AG04450 (cell line): ENCODE measurements around the gene EDRF1. TPM values are rescaled to one million over a fixed set of nuclear protein-coding genes. Genes with fewer than 3 reads are reported as not detected.

Source experiments
- CTCF ChIA-PET: fragments of 300-600, 350-600 bp; formaldehyde crosslinking; extraction: SDS; loops from one replicate; lab custom pipeline; 2022; ENCODE audit warnings: antibody characterized with exemption, inconsistent platforms; lab: Charles Lee
- POLR2A ChIA-PET: fragments of 350-600 bp; formaldehyde crosslinking; extraction: SDS; loops from one replicate; lab custom pipeline; 2021; ENCODE audit warnings: antibody characterized with exemption, inconsistent platforms; lab: Yijun Ruan, JAX
- DNase-seq: peaks from one replicate; pipeline ENCODE4 v3.0.0-alpha.2; 2011; ENCODE audit warnings: low read depth, low spot score
- H3K27ac ChIP-seq: one replicate; pipeline ENCODE4 v1.5.1; 2012; ENCODE audit warnings: low read depth, low read length, control low read depth
- H3K27me3 ChIP-seq: one replicate; pipeline ENCODE4 v1.6.0; 2012; ENCODE audit warnings: low read length; ENCODE audit not compliant: control insufficient read depth, insufficient read depth
- H3K4me3 ChIP-seq: 2 replicates; pipeline ENCODE4 v1.5.1; 2011; ENCODE audit warnings: mild to moderate bottlenecking, low read depth, low read length, control low read depth
- H3K9me3 ChIP-seq: 2 replicates; pipeline ENCODE4 v1.5.1; 2012; ENCODE audit warnings: low read length; ENCODE audit not compliant: control insufficient read depth, insufficient read depth
- polyA plus RNA-seq: library from polyadenylated mRNA; depleted of rRNA; stranded (reverse); fragments of >200 nt; gene quantifications from 2 replicates; pipeline ENCODE4 v1.2.3, GENCODE V29; 2011
- TF ChIP-seq, protein P1 (sequence below): IDR thresholded peaks from 2 replicates; pipeline ENCODE4 v1.5.1; 2011; ENCODE audit warnings: low read depth, low read length, control low read depth, inconsistent platforms

The EDRF1 gene
- polyA plus RNA-seq, 1 experiment, result 27.4 TPM

GRCh38 chr10:125734148-125734547, 14.6 kb downstream of the EDRF1 start:
- TF ChIP-seq, protein P1, sequence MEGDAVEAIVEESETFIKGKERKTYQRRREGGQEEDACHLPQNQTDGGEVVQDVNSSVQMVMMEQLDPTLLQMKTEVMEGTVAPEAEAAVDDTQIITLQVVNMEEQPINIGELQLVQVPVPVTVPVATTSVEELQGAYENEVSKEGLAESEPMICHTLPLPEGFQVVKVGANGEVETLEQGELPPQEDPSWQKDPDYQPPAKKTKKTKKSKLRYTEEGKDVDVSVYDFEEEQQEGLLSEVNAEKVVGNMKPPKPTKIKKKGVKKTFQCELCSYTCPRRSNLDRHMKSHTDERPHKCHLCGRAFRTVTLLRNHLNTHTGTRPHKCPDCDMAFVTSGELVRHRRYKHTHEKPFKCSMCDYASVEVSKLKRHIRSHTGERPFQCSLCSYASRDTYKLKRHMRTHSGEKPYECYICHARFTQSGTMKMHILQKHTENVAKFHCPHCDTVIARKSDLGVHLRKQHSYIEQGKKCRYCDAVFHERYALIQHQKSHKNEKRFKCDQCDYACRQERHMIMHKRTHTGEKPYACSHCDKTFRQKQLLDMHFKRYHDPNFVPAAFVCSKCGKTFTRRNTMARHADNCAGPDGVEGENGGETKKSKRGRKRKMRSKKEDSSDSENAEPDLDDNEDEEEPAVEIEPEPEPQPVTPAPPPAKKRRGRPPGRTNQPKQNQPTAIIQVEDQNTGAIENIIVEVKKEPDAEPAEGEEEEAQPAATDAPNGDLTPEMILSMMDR, result no peak
- Histone ChIP-seq H3K4me3 (no peak overlapping the region), H3K9me3 (no peaks in the 10 kb centered on the region), H3K27me3 (no peaks in the 10 kb centered on the region), H3K27ac (no peak overlapping the region)
- ChIA-PET POLR2A (interaction anchor here (0.8 kb wide), 1 partner anchor 15 kb away, joined by 3 read pairs; the partner anchor contains the start of gene EDRF1), CTCF (interaction anchor here (0.7 kb wide), 1 partner anchor 47 kb away, joined by 3 read pairs; no protein-coding TSS in a partner anchor)
- no peak for DNase-seq

GRCh38 chr10:125734823-125735222, 15.3 kb downstream of the EDRF1 start:
- no peaks in the 10 kb centered on the region for H3K9me3 ChIP-seq
- H3K27me3 ChIP-seq, result no peaks in the 10 kb centered on the region
- H3K4me3 ChIP-seq, result no peak overlapping the region
- ChIA-PET POLR2A (no interaction called here), CTCF (no interaction called here)
- DNase-seq, result no peak
- H3K27ac ChIP-seq, result no peak overlapping the region
- TF ChIP-seq, protein P1, result 0 out of 2 replicates have a peak, but pooled peaks have one; percentile 9

DNA sequence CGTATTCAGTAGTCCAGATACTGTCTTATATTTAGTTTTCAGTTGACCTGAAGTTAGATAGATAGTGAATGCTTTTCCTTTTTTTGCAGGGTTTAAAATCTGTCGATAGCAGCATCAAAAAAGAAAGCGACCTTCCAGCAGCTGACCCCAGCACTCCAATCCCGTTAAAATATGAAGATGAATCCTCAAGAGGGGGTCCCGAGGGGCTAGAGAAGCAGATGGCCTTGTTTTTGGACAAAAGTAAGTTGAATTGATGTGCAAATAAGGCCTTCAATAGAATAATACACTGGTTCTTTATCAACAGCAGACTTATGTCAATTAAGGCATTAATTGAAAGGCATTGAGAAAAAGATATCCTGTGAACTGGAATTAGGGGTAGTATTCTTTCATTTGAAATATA, 18.7 kb downstream of the EDRF1 start:
- ChIA-PET POLR2A (no interaction called here), CTCF (no interaction called here)
- H3K27me3 ChIP-seq, result no peaks in the 10 kb centered on the region
- no peak overlapping the region for H3K27ac ChIP-seq
- H3K9me3 ChIP-seq, result no peaks in the 10 kb centered on the region
- no peak overlapping the region for H3K4me3 ChIP-seq
- DNase-seq, result no peak
- TF ChIP-seq, protein P1, result no peak

GRCh38 chr10:125739994-125740679, 20.6 kb downstream of the EDRF1 start:
- CTCF ChIA-PET, result no interaction called here
- TF ChIP-seq, protein P1, result no peak
- no peaks in the 10 kb centered on the region for H3K9me3 ChIP-seq
- no peaks in the 10 kb centered on the region for H3K27me3 ChIP-seq
- POLR2A ChIA-PET, result no interaction called here
- no peak overlapping the region for H3K4me3 ChIP-seq
- DNase-seq, result no peak
- H3K27ac ChIP-seq, result no peak overlapping the region

DNA sequence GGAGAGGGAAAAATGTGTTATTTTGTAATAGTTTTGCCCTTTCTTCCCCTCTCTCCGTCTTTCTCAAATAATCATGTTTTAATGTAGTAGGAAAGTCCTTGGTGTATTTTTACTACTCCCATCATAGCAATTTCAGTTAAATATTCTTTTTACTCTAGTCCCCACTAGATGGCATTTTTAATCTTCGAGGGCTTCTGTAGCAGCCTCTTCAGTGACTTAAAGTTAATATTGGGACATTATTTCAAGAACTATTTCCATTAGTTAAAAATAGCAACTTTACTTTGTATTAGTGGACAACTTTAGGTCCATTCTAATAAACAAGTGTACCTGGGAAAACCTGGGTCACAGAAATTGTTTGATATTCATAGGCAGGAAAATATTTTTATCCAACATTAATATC, 23.0 kb downstream of the EDRF1 start:
- TF ChIP-seq, protein P1, result peak; percentile 23; the same call in 1 of the 2 replicates
- ChIA-PET CTCF (interaction anchor here (0.6 kb wide), 1 partner anchor 915 kb away, joined by 3 read pairs; no protein-coding TSS in a partner anchor), POLR2A (no interaction called here)

More for the DNA sequence above, 23.0 kb downstream of the EDRF1 start:
- no peaks in the 10 kb centered on the region for H3K27me3 ChIP-seq
- no peaks in the 10 kb centered on the region for H3K9me3 ChIP-seq
- no peak overlapping the region for H3K27ac ChIP-seq
- DNase-seq, result no peak
- no peak overlapping the region for H3K4me3 ChIP-seq
